A204.1 (cell line): ENCODE data around the gene CSPG5.

Experiments used
- FAIRE-seq: peaks from 2 replicates; lab custom pipeline; 2012; peaks lifted over from hg19 to GRCh38; lab: Jason Lieb, UNC

The CSPG5 gene

DNA sequence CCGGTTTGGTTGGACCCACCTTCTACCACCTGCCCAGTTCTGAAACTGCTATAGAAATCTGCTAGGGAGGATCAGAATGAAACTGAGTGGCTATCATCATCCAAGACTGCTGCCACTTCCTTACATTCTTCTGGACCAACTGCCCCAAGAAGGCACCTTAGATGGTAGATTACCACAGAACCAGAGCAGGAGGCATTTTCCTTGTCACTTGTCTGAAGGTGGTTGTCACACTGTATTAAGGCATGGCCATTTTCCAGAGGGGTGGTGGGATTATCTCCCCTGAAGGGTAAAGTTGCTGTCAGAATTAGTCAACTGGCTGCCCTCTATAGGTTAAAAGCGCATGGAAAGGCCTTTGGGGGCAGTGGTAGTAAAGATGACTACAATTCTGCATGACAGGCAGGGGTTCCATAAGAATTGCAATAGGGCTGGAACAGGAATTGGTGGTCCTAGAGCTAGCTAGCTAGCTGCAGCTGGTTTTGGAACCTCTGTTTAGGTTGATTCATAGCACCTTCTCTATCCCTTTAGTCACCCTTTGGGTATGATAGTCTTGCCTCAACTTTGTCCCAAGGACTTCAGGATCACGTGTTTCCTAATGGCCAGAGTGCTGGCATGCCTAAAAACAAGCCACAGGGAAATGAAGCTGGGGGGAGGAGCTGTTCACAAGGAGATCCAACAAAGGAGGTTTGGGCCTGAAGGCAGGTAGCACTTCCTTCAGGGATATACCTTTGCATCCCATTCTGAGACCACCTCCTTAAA, 4.8 kb upstream of the CSPG5 start:
- no peak for FAIRE-seq

DNA sequence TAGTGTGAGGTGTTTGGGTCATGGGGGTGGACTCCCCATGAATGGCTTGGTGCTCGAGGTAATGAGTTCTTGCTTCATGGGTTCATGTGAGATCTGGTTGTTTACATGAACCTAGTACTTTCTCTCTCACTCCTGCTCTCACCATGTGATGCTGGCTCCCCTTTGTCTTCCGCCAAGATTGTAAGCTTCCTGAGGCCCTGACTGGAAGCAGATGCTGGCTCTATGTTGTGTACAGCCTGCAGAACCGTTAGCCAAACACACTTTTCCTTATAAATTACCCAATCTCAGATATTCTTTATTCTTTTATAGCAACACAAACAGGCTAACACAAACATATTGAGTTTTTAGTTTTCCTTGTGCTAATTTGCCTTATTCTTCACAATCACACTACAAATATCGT, 3.2 kb upstream of the CSPG5 start:
- no peak for FAIRE-seq

DNA sequence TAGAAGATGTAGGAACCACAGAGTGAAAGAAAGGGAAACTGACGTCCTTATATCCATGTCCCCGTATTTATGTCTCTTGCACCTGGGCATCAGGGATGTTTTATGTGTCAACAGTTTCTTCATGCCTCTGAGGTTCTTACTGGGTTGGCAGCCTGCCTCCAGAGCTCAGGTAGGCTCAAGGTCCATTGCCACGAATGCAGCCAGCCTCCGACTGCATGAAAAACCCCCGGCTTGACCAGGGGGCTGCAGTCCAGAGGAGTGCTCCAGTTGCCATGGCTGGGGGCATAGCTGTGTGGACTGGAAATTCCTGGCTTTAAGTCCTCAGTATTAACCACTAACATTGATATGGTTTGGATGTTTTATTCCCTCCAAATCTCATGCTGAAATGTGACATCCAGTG, 2.8 kb upstream of the CSPG5 start:
- FAIRE-seq, result no peak

DNA sequence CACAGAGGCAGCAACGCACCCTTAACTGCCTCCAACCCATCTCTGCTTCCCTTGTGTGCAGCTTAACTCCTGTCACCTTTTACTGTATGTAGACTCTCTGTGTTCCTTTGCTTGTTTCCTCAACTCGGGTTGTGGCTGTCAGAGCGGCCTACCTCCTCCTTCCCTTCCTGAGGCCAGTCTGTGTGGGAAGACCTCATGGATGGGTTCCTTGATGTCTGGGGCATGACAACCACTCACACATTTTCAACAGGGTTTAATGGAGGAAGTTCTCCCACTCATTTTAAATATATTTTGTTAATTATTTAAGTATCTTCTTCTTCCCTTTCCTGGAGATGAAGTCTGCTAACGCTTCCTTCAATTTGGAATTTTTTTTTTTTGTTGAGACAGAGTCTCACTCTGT, 1.8 kb upstream of the CSPG5 start:
- FAIRE-seq, result no peak

DNA sequence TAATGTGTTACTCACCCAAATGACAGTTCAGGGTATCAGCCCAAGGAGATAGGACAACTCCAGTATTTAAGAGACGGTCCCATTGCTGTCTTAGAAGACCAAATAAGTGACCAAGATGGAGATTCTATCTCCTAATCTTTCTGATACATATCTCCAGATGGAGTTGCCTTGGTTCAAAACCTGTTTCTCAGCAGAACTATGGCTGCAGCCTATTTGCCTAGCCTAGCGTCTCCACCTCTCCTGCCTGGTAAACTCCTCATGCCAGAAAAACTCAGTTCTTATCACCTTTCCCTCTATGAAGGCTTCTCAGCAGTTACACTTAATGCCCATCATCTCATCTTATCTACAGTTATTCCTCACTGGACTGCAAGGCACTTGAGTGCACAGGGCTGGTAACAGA, 1.2 kb upstream of the CSPG5 start:
- no peak for FAIRE-seq

DNA sequence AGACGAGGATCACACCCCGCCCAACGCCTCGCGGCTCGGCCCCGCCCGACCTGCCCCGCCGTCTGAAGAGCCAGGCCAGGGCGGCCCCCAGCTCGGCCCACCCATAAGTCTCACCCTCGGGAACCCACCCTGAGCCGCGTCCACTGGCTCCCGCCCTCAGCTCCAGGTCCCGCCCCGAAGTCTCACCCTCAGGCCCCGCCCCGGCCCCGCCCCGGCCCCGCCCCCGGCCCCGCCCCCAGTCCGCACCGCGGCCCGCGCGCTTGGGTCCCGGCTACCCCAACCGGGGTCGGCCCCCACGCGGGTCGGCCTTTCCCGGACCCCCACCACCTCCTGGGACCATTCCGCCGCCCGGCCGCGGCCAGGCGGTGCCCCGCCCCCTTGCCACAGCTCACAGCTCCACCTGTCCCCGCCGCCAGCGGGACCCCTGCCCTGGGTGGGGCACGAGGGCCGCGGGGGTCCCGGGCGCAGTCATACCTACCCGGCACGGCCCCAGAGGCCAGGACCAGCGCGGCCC, 489 bp downstream of the CSPG5 start:
- no peak for FAIRE-seq

DNA sequence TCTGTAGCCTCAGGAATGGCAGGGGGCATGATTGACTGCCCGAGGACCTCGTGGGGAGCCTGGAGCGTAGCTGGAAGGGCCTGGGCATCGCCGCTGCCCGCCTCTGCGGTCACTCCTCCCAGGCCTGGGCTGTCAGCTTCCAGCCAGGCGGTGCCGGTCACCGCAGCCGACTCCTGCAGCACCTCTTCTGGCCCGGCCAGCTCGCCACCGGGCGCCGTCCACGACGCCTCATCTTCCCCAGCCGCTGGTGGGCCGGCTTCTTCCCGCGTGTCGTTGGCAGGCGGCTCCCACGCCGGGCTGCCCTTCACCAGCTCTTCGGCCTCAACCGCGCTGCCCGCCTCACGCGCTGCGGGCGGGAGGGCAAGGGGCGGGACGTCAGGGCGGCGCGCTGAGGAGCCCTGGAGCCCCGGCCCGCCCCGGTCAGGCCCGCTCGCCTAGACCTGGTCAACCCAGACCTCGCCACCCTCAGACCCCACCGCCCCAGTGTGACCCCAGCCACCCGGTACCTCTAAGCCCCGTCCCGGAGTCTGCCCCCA, 1.0 kb downstream of the CSPG5 start:
- FAIRE-seq, result no peak

DNA sequence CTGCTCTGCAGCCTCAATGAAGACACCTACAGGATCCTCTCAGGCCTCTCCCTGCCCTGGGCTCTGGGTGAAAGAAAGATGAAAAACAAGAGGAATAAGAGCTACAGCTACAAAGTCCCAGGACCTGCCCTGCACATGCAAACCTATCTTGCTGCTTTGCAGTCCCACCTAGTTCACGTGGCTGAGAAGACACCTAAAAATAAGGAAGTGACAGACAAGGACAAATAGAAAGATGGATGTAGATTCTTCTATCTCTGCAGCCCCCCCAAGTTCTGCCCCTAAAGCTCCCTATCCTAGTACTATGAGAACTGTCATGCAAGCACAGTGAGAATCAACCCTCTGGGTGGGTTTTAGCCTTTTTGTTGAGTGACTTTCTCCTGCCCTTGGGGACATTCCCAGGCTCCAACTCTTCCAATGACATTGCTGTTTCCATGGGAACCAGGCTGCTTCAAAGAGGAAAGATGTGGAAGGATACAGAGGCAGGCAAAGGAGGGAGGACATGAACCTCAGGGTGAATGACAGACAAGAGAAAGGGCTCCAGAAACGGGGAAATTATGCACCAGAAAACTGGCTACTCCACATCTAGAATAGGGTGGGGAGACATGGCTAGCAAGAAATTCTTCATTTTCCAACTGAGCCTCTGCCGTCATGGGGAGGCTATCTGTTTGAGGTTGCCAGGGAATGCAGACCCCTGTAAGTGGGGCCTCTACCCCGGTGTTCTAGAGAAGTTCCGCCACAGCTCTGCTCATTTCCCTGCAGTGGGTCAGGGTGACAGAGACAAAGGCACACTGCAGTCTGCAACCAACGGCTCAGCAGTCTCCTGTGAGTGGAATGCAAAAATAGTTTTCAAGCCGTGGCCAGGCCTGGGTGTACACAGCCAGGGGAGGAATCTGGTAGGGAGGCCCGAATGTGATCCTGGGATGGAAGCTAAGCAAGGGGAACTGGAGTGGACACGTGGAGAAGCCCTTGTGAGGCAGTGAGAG, 5.2 kb downstream of the CSPG5 start:
- no peak for FAIRE-seq

DNA sequence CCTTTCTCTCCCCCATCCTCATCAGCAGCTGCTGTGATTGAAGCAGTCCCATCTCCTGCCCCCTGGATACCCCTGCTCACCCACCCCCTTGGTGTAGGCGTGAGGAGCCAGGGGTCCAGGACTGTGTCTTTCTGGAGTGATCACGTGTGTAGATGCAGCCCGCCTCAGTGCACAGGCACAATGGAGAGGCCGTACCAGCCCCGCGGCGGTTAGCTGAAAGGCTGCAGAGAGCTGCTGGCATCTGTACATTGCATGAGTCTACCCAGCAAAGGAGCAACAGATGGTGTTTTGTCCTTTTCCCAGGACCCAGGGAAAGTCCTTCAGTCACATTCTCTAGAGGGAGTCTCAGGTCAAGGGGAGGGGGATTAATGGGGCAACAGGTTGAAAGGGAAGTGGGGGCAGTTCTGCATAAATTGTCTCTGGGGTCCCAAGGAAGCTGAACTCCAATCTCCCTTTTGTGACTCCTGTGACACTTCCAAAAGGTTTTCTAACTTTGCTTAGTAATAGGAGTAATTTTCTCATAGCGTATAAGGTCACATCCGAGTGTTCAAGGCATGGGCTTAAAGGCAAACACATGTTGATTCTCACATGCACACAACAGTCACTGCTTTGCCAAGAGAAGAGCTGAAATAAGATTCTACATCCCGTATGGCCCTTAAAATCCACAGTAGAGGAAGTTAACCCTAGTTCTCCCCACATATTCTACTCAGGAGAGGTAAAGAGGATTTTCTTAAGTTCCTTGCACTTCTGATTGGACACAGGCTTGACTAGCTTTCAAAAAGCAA, 7.1 kb downstream of the CSPG5 start:
- no peak for FAIRE-seq

DNA sequence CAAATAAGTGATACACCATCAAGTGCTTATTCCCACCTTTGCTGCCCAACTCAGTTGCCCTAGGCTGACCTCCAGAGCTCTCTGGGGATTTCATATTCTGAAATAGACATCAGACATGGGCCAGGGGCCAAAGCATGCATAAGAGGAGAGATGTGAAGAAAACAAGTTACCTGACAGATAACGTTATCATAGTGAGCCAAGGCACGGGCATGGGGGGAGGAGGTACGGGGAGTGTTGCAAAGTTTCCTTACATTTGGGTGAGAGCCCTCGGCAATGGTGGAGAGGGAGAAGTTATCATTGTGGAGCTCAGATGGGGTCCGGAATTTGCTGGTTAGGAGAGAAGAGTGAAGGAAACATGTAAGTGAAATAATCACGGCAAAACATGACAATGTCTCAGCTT, 9.8 kb downstream of the CSPG5 start:
- FAIRE-seq, result no peak

DNA sequence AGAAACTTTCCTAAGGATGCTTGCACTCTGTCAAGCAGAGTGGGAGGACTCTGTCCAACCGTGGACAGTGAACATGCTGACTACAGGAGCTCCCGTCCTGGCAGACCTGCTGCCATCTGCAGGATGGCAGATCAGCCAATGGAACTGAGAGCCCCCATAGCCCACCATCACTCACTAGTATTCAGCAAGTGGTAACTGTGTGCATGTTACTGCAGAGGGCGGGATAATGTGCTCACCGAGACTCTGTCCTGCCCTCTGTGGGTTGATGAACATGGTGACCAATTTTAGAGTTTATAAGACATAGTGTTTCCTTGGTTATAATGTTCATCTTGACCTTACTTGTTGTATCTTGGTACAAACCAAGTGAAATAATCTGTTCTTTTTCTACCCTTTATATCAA, 11.5 kb downstream of the CSPG5 start:
- FAIRE-seq, result no peak

DNA sequence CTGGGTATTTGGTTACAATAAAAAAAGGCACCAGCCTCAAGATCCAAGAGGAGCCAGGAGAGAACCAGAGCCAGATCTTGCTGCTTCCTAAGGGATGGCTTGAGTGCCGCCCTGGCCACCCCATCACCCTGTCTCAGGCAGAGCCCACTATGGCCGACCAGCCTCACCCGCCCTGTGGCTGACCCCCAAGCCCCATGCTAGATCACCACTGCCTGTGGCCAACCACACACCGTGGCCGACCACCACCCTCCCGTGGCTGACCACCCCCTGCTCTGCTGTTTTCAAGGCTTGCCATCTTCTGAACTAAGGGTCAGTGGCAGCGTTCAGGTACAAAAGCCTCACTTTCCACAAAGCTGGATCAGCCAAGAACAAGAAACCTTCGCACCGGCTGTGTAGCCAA, 12.0 kb downstream of the CSPG5 start:
- FAIRE-seq, result no peak

DNA sequence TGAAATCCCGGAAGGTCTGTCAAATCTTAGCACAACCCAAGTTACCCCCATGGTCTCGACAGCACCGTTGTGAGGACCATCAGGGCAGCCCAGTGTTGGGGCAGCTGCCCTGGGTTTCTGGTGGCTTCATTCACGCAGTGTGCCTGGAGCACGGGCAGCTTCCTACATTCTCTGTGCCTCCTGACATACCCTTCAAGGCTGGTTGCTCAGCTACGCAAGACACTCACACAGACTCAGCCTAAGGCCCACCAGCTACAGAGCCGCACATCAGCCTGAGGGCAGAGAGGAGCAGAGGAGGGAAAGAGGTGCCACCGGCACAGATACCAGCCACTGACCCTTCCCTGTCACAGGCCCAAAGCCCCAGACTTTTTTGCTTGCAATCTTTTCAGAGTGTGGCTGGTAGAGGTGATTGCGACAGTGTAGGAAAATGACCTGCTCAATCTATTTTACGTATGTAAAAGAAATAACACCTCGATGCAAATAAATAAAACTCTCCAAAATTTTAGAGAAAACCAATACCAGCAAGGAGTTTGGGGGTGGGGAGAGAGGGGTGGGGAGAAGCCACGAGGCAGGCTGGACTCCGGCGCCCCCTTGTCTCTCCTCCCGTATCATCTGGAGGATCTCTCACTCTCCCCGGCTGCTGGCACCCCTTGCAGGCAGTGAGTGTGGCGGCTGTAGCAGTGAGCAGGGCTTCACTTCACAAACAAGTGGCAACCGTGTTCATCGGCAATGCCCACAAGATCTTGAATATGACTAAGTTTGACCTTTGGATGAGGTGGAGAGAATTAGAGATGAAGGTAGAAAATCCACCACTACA, 12.7 kb downstream of the CSPG5 start:
- FAIRE-seq, result no peak

DNA sequence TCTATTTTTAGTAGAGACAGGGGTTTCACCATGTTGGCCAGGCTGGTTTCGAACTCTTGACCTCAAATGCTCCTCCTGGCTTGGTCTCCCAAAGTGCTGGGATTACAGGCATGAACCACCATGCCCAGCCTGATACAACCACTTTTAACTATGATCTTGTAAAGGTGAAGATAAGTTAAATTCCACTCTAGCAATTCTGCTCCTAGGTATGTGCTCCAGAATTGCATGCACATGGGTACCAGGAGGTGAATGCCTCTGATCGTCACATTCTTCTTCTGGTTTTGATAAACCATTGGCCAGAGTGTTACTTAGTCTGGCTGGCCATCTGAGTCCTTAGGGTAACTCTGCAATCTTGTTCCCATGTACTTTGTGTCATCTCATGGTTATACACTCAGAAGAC, 22.3 kb downstream of the CSPG5 start:
- no peak for FAIRE-seq

DNA sequence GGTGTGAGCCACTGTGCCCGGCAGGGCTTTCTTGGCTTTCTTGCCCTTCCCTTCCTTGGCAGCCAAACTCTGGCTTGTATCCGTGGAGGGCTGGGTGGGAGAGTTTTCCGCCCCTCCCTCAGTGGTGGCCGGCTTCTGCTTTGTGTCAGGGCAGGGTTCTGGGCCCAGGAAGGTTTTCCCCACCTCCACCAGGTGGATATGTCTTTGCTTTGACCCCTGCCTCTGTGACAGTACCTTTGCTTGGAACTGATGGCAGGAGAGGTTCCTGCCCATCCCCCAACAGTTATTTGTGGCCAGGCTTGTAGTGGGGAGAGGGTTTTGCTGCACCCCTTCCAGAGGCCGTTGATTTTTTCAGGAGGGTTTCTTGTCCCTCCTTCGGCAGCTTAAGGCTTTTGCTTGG, 24.3 kb downstream of the CSPG5 start:
- FAIRE-seq, result no peak

DNA sequence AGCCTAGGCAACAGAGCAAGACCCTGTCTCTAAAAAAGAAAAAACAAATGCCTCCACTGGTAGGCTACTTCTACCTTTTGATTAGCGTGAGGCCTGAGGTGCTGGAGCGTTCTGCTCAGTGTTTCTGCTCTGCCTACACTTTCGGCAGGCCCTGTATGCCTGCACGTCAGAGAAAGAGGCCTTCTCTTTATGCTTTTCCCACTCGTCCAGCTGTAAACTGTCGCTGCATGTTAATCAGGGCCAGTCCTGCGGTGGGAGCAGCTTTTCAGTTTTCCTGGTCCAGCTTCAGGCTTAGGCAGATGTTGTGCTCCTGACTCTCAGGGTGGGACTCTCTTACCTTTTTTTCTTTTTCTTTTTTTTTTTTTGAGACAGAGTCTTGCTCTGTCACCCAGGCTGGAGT, 25.3 kb downstream of the CSPG5 start:
- no peak for FAIRE-seq

DNA sequence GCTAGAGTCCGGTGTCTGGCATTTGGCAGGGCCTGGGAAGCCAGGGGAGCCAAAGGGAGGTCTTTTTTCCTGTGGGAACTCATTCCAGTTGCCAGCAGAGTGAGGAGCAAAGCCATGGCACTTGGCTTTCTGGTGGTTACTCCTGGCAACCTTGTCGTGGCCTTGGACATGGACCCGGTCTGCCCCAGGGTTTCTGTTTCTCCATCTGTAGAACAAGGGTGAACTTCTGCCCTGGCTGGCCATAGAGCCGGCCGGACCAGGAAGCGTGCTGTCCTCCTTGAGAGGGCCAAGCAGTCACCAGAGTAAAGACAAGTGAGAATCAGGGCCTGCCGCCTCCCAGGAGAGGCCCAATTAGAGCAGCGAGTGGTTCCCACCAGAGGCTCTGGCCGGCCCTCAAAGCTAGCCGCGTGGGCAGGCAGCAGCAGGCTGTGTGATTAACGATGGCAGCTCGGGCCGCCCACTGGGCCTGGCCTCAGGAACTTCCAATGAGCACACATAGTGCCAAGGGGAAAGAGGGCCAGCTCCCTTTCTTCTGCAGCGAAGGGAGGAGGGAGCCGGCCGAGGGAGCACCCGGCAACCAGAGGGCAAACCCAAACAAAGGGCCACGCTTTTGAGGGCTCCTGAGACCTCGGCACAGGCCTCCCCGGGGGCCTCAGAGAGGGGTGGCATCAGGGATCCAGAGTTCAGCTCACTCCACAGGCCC, 36.0 kb downstream of the CSPG5 start:
- no peak for FAIRE-seq

DNA sequence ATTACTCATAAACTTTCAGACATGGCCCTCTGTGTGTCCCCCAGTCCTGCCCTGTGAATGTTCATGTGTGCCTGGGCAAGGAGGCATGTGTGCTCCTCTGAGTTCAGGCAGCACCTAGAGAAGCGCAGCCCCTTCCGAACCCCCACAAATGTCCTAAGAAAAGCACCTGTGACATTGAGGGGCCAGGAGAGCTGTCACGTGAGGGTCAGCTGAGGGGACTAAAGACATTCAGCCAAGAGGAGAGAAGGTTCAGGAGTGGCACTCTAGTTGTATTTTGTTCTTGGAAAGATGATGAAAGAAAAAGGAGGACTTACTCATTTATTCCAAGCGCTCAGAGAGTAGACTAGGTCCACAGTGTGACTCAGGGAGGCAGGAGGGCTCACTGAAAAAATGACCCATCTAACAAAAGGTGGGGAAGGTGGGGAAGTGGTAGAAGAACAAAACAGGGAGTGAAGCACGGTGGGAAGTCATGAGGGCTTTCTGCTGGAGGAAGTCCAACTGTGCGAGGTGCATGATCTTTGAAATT, 37.0 kb downstream of the CSPG5 start:
- FAIRE-seq, result no peak

DNA sequence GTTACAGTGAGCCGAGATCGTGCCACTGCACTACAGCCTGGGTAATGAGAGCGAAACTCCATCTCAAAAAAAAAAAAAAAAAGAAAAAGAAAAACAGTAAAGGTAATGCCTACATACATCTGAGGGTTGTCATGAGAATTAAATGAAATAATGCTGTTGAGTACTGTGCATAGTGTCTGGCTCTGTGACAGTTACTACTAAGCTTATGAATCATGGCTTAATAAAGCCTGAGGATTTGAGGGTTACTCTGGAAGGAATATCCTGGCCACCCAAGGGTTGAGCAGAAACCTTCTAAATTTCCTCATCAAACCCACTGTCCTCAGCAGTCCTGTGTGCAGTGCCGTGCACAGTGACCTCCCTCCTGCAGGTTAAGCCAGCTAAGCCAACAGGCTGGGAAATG, 38.4 kb downstream of the CSPG5 start:
- no peak for FAIRE-seq

DNA sequence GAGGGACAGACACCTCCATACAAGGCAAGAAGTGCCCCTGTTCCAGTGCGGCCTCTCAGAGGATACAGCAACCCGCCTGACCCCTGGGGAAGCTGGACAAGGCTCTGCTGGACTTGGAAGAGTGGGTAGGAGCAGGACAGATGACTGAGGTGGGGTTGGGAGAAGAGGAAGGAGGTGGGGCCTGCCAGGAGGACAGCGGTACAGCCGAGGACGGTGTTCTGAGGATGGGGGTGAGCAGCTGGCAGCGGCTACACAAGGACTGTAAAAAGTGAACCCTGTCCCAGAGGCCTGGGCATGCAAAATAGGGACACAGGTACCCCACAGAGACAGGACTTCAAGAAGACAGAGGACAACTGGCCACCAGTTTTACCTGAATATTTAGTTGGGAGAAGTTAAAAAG, 41.7 kb downstream of the CSPG5 start:
- FAIRE-seq, result no peak
